Fibroblast of villous mesenchyme (primary cell): ENCODE data around the gene NXPH4. TPM values are rescaled to one million over a fixed set of nuclear protein-coding genes. Genes with fewer than 3 reads are reported as not detected.

ENCODE experiments used
- DNase-seq: peaks from one replicate; pipeline ENCODE4 v3.0.0-alpha.2; 2010; ENCODE audit warnings: low read depth
- H3K4me3 ChIP-seq: 2 replicates; pipeline ENCODE4 v1.5.1; 2011; ENCODE audit warnings: low read depth, mild to moderate bottlenecking, low read length
- total RNA-seq: library from RNA; depleted of rRNA; stranded (reverse); fragments of >200 nt; gene quantifications from 2 replicates; pipeline ENCODE4 v1.2.3, GENCODE V29; 2012
- TF ChIP-seq, protein P1 (sequence below): IDR thresholded peaks from 2 replicates; pipeline ENCODE4 v1.5.1; 2012; ENCODE audit warnings: low read depth, mild to moderate bottlenecking, low read length; ENCODE audit not compliant: insufficient read depth

Gene NXPH4
- total RNA-seq, 1 donor, result 1.3 TPM

DNA sequence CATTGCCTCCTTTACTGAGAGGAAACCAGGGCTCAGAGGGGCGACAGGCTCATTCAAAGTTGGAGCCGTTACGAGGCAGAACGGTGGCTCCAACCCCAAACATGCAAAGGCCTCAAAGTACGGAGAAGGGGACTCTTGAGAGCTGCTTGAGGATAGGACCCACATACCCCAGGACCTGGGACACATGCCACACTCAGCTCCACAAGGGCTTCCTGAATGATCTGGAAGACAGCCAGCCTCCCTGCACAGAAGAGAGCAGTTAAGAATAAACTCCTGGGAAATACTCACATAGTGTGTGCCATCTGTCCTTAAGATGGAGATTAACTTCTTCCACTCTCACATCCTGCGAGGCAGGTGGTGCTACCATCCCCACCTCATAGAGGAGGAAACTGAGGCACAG is 26.6 kb upstream of the NXPH4 start:
- no peak overlapping the region for H3K4me3 ChIP-seq
- DNase-seq, result no peak
- TF ChIP-seq, protein P1, sequence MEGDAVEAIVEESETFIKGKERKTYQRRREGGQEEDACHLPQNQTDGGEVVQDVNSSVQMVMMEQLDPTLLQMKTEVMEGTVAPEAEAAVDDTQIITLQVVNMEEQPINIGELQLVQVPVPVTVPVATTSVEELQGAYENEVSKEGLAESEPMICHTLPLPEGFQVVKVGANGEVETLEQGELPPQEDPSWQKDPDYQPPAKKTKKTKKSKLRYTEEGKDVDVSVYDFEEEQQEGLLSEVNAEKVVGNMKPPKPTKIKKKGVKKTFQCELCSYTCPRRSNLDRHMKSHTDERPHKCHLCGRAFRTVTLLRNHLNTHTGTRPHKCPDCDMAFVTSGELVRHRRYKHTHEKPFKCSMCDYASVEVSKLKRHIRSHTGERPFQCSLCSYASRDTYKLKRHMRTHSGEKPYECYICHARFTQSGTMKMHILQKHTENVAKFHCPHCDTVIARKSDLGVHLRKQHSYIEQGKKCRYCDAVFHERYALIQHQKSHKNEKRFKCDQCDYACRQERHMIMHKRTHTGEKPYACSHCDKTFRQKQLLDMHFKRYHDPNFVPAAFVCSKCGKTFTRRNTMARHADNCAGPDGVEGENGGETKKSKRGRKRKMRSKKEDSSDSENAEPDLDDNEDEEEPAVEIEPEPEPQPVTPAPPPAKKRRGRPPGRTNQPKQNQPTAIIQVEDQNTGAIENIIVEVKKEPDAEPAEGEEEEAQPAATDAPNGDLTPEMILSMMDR, result no peak

DNA sequence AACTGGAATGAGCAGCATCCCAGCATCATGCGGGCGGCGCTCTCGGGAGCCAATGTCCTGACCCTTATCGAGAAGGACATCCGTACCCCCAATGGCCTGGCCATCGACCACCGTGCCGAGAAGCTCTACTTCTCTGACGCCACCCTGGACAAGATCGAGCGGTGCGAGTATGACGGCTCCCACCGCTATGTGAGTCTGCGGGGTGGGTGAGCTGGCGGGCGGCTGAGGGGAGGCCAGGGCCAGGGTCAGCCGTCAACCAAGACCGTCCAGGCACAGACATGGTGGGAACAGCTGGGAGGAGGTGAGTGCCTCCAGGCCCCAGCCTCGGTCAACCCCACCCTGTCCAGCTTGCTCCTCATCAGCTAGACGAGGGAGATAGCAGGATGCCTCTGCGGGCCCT is 25.8 kb upstream of the NXPH4 start:
- DNase-seq, result no peak
- no peak overlapping the region for H3K4me3 ChIP-seq
- TF ChIP-seq, protein P1, result no peak

DNA sequence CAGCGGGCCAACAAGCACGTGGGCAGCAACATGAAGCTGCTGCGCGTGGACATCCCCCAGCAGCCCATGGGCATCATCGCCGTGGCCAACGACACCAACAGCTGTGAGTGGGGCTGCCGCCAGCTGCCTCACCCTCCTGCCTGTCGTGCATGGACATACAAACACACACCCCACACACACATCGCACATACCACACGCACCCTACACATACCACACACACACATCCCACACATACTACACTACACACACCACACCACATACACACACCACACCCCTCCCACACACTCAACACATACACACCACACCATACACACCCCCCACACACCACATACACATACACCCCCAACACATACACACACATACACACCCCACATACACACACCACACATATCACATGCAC is 25.2 kb upstream of the NXPH4 start:
- peak; percentile 12 for DNase-seq
- TF ChIP-seq, protein P1, result no peak
- H3K4me3 ChIP-seq, result no peak overlapping the region

DNA sequence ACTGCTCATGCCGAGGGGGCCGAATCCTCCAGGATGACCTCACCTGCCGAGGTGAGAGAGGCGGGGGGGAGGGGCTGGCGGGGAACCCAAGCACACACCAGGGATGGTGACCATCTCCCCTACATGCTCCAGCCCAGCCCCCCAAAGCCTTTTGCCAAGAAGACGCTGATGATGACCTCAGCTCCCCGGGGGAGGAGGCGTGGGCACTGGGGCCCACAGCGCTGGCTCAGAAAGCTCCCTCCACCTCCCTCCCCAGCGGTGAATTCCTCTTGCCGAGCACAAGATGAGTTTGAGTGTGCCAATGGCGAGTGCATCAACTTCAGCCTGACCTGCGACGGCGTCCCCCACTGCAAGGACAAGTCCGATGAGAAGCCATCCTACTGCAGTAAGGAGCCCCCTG is 23.7 kb upstream of the NXPH4 start:
- TF ChIP-seq, protein P1, result no peak
- H3K4me3 ChIP-seq, result no peak overlapping the region
- no peak for DNase-seq

DNA sequence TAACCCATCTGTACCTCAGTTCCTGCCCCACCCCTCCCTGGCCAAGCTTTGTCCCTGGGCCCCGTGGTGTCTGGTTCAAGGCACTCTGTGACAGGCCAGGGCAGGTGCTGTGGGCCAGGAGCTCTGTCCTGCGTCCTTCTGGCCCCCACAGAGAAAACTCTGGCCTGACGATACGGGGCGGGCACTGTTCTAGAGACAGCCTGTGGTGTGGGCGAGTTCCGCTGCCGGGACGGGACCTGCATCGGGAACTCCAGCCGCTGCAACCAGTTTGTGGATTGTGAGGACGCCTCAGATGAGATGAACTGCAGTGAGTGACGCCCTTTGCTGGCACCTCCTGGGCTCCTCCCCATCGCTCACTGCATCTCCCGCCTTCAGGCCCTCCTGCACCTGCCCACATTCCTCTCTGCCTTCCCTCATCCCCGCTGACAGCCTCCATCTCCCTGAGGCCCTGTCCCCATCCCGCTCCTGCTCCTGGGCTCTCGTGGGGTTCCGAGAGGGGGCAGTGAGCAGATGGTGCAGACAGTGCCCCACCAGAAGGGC is 22.8 kb upstream of the NXPH4 start:
- no peak overlapping the region for H3K4me3 ChIP-seq
- TF ChIP-seq, protein P1, result no peak

DNA sequence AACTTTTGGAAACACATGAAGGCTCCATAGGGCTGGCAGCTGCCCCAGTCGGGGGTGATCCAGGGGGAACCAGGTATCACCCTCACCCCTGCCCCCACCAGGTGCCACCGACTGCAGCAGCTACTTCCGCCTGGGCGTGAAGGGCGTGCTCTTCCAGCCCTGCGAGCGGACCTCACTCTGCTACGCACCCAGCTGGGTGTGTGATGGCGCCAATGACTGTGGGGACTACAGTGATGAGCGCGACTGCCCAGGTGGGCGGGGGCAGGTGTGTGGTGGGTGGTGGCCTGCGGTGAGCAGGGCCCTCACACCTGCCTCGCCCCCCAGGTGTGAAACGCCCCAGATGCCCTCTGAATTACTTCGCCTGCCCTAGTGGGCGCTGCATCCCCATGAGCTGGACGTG is 22.3 kb upstream of the NXPH4 start:
- no peak for DNase-seq
- TF ChIP-seq, protein P1, result no peak
- H3K4me3 ChIP-seq, result no peak overlapping the region

More for the DNA sequence above, 22.8 kb upstream of the NXPH4 start:
- no peak for DNase-seq

DNA sequence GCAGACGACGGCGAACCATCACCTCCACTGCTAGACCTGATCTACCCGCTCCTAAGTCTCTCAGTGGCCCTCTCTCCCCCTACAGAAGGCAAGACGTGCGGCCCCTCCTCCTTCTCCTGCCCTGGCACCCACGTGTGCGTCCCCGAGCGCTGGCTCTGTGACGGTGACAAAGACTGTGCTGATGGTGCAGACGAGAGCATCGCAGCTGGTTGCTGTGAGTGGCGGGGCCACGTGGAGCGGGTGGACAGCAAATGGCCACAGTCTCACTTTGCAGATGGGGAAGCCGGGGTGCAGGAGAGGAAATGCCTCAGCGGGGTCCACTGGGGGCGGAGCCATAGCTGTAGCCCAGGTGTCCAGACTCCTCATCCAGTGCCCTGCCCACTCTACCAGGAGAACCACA is 21.4 kb upstream of the NXPH4 start:
- H3K4me3 ChIP-seq, result no peak overlapping the region
- TF ChIP-seq, protein P1, result no peak
- no peak for DNase-seq
